ENCODE results near the gene FBXW7. TPM values are rescaled to one million over a fixed set of nuclear protein-coding genes. Genes with fewer than 3 reads are reported as not detected.
A peak's percentile ranks its signal among the peaks of the same experiment; 100 is the strongest.

Gene FBXW7
- polyA plus RNA-seq, 1 donor, result 19.2 TPM

GRCh38 chr4:152573861-152574260, 38.0 kb upstream of the FBXW7 start:
- no CpG with 5 or more reads among the region's 2 CpGs for WGBS (ENCODE audit: insufficient coverage, low lambda C conversion rate)

GRCh38 chr4:152572417-152573086, 36.7 kb upstream of the FBXW7 start:
- WGBS (ENCODE audit: insufficient coverage, low lambda C conversion rate), result 65% methylated on average over 5 of the region's 9 CpGs
- Histone ChIP-seq H3K27me3 (ENCODE audit: control insufficient read depth, insufficient read depth, low read length) (no peaks in the 10 kb centered on the region), H3K9me3 (ENCODE audit: control insufficient read depth, low read depth, low read length) (no peaks in the 10 kb centered on the region), H3K4me3 (ENCODE audit: low read length) (no peak overlapping the region), H3K4me1 (ENCODE audit: control insufficient read depth, insufficient read depth, low read length) (peaks cover 5% of the 10 kb centered on the region), H3K36me3 (ENCODE audit: control insufficient read depth, insufficient read depth, low read length) (no peaks in the 10 kb centered on the region), H3K27ac (ENCODE audit: low read length) (peak overlapping the region; percentile 71)
- peak; percentile 30 to 60 for DNase-seq

More at GRCh38 chr4:152573861-152574260, 38.0 kb upstream of the FBXW7 start:
- H3K27ac ChIP-seq (ENCODE audit: low read length), result no peak overlapping the region
- H3K4me1 ChIP-seq (ENCODE audit: control insufficient read depth, insufficient read depth, low read length), result peaks cover 8% of the 10 kb centered on the region
- H3K9me3 ChIP-seq (ENCODE audit: control insufficient read depth, low read depth, low read length), result no peaks in the 10 kb centered on the region
- no peaks in the 10 kb centered on the region for H3K36me3 ChIP-seq (ENCODE audit: control insufficient read depth, insufficient read depth, low read length)
- no peaks in the 10 kb centered on the region for H3K27me3 ChIP-seq (ENCODE audit: control insufficient read depth, insufficient read depth, low read length)
- no peak for DNase-seq
- H3K4me3 ChIP-seq (ENCODE audit: low read length), result no peak overlapping the region

GRCh38 chr4:152571770-152572169, 35.9 kb upstream of the FBXW7 start:
- Histone ChIP-seq H3K9me3 (ENCODE audit: control insufficient read depth, low read depth, low read length) (no peaks in the 10 kb centered on the region), H3K36me3 (ENCODE audit: control insufficient read depth, insufficient read depth, low read length) (no peaks in the 10 kb centered on the region), H3K4me3 (ENCODE audit: low read length) (no peak overlapping the region), H3K27me3 (ENCODE audit: control insufficient read depth, insufficient read depth, low read length) (no peaks in the 10 kb centered on the region), H3K4me1 (ENCODE audit: control insufficient read depth, insufficient read depth, low read length) (peaks cover 5% of the 10 kb centered on the region), H3K27ac (ENCODE audit: low read length) (peak overlapping the region; percentile 71)
- 78% methylated on average over 1 of the region's 1 CpG for WGBS (ENCODE audit: insufficient coverage, low lambda C conversion rate)
- DNase-seq, result no peak

GRCh38 chr4:152571296-152571695, 35.4 kb upstream of the FBXW7 start:
- Histone ChIP-seq H3K9me3 (ENCODE audit: control insufficient read depth, low read depth, low read length) (no peaks in the 10 kb centered on the region), H3K36me3 (ENCODE audit: control insufficient read depth, insufficient read depth, low read length) (no peaks in the 10 kb centered on the region), H3K27ac (ENCODE audit: low read length) (peak overlapping the region; percentile 71), H3K4me3 (ENCODE audit: low read length) (no peak overlapping the region), H3K27me3 (ENCODE audit: control insufficient read depth, insufficient read depth, low read length) (no peaks in the 10 kb centered on the region), H3K4me1 (ENCODE audit: control insufficient read depth, insufficient read depth, low read length) (peaks cover 5% of the 10 kb centered on the region)
- WGBS (ENCODE audit: insufficient coverage, low lambda C conversion rate), result 100% methylated on average over 1 of the region's 1 CpG
- DNase-seq, result peak in 1 of 2 donors; percentile 41

GRCh38 chr4:152565333-152565732, 29.4 kb upstream of the FBXW7 start:
- no peak overlapping the region for H3K4me3 ChIP-seq (ENCODE audit: low read length)
- no peaks in the 10 kb centered on the region for H3K4me1 ChIP-seq (ENCODE audit: control insufficient read depth, insufficient read depth, low read length)
- H3K27me3 ChIP-seq (ENCODE audit: control insufficient read depth, insufficient read depth, low read length), result no peaks in the 10 kb centered on the region
- 71% methylated on average over 2 of the region's 6 CpGs for WGBS (ENCODE audit: insufficient coverage, low lambda C conversion rate)
- no peak overlapping the region for H3K27ac ChIP-seq (ENCODE audit: low read length)
- H3K9me3 ChIP-seq (ENCODE audit: control insufficient read depth, low read depth, low read length), result no peaks in the 10 kb centered on the region
- no peaks in the 10 kb centered on the region for H3K36me3 ChIP-seq (ENCODE audit: control insufficient read depth, insufficient read depth, low read length)
- DNase-seq, result no peak

GRCh38 chr4:152564336-152564735, 28.4 kb upstream of the FBXW7 start:
- Histone ChIP-seq H3K36me3 (ENCODE audit: control insufficient read depth, insufficient read depth, low read length) (no peaks in the 10 kb centered on the region), H3K4me1 (ENCODE audit: control insufficient read depth, insufficient read depth, low read length) (no peaks in the 10 kb centered on the region), H3K27ac (ENCODE audit: low read length) (no peak overlapping the region), H3K27me3 (ENCODE audit: control insufficient read depth, insufficient read depth, low read length) (no peaks in the 10 kb centered on the region), H3K9me3 (ENCODE audit: control insufficient read depth, low read depth, low read length) (no peaks in the 10 kb centered on the region), H3K4me3 (ENCODE audit: low read length) (no peak overlapping the region)
- DNase-seq, result no peak
- WGBS (ENCODE audit: insufficient coverage, low lambda C conversion rate), result no CpG with 5 or more reads among the region's 3 CpGs

GRCh38 chr4:152563209-152563608, 27.3 kb upstream of the FBXW7 start:
- Histone ChIP-seq H3K27ac (ENCODE audit: low read length) (no peak overlapping the region), H3K9me3 (ENCODE audit: control insufficient read depth, low read depth, low read length) (no peaks in the 10 kb centered on the region), H3K4me3 (ENCODE audit: low read length) (no peak overlapping the region), H3K4me1 (ENCODE audit: control insufficient read depth, insufficient read depth, low read length) (no peaks in the 10 kb centered on the region), H3K36me3 (ENCODE audit: control insufficient read depth, insufficient read depth, low read length) (no peaks in the 10 kb centered on the region), H3K27me3 (ENCODE audit: control insufficient read depth, insufficient read depth, low read length) (no peaks in the 10 kb centered on the region)
- no peak for DNase-seq
- no CpG with 5 or more reads among the region's 2 CpGs for WGBS (ENCODE audit: insufficient coverage, low lambda C conversion rate)

- Histone ChIP-seq H3K4me3 (ENCODE audit: low read length) (no peak overlapping the region), H3K9me3 (ENCODE audit: control insufficient read depth, low read depth, low read length) (no peaks in the 10 kb centered on the region), H3K27me3 (ENCODE audit: control insufficient read depth, insufficient read depth, low read length) (no peaks in the 10 kb centered on the region), H3K4me1 (ENCODE audit: control insufficient read depth, insufficient read depth, low read length) (no peaks in the 10 kb centered on the region), H3K36me3 (ENCODE audit: control insufficient read depth, insufficient read depth, low read length) (no peaks in the 10 kb centered on the region), H3K27ac (ENCODE audit: low read length) (no peak overlapping the region)
- 94% methylated on average over 3 of the region's 3 CpGs for WGBS (ENCODE audit: insufficient coverage, low lambda C conversion rate)
- no peak for DNase-seq
Measured at GRCh38 chr4:152559641-152560040, 23.7 kb upstream of the FBXW7 start.

GRCh38 chr4:152558396-152558795, 22.5 kb upstream of the FBXW7 start:
- WGBS (ENCODE audit: insufficient coverage, low lambda C conversion rate), result no CpG with 5 or more reads among the region's 1 CpG
- DNase-seq, result no peak
- Histone ChIP-seq H3K36me3 (ENCODE audit: control insufficient read depth, insufficient read depth, low read length) (no peaks in the 10 kb centered on the region), H3K4me1 (ENCODE audit: control insufficient read depth, insufficient read depth, low read length) (no peaks in the 10 kb centered on the region), H3K9me3 (ENCODE audit: control insufficient read depth, low read depth, low read length) (no peaks in the 10 kb centered on the region), H3K4me3 (ENCODE audit: low read length) (no peak overlapping the region), H3K27me3 (ENCODE audit: control insufficient read depth, insufficient read depth, low read length) (no peaks in the 10 kb centered on the region), H3K27ac (ENCODE audit: low read length) (no peak overlapping the region)

- no CpG with 5 or more reads among the region's 3 CpGs for WGBS (ENCODE audit: insufficient coverage, low lambda C conversion rate)
- Histone ChIP-seq H3K4me1 (ENCODE audit: control insufficient read depth, insufficient read depth, low read length) (no peaks in the 10 kb centered on the region), H3K9me3 (ENCODE audit: control insufficient read depth, low read depth, low read length) (no peaks in the 10 kb centered on the region), H3K36me3 (ENCODE audit: control insufficient read depth, insufficient read depth, low read length) (no peaks in the 10 kb centered on the region), H3K27me3 (ENCODE audit: control insufficient read depth, insufficient read depth, low read length) (no peaks in the 10 kb centered on the region), H3K4me3 (ENCODE audit: low read length) (no peak overlapping the region), H3K27ac (ENCODE audit: low read length) (no peak overlapping the region)
- no peak for DNase-seq
Measured at GRCh38 chr4:152556834-152557233, 20.9 kb upstream of the FBXW7 start.

- Histone ChIP-seq H3K4me1 (ENCODE audit: control insufficient read depth, insufficient read depth, low read length) (no peaks in the 10 kb centered on the region), H3K27me3 (ENCODE audit: control insufficient read depth, insufficient read depth, low read length) (no peaks in the 10 kb centered on the region), H3K4me3 (ENCODE audit: low read length) (no peak overlapping the region), H3K27ac (ENCODE audit: low read length) (no peak overlapping the region), H3K9me3 (ENCODE audit: control insufficient read depth, low read depth, low read length) (no peaks in the 10 kb centered on the region), H3K36me3 (ENCODE audit: control insufficient read depth, insufficient read depth, low read length) (no peaks in the 10 kb centered on the region)
- 100% methylated on average over 2 of the region's 5 CpGs for WGBS (ENCODE audit: insufficient coverage, low lambda C conversion rate)
- no peak for DNase-seq
Measured at GRCh38 chr4:152556283-152556682, 20.4 kb upstream of the FBXW7 start.

All from large intestine (tissue), 3 donors.